ENCODE results near the gene CIZ1. TPM values are rescaled to one million over a fixed set of nuclear protein-coding genes. Genes with fewer than 3 reads are reported as not detected.
A peak's percentile ranks its signal among the peaks of the same experiment; 100 is the strongest.

The CIZ1 gene
- total and polyA plus RNA-seq, 2 of the 13 experiments (the other 11 are each of a cell fraction or from before 2014, with no cell fraction given), result 30.6 to 50.3 TPM

GRCh38 chr9:128142596-128142995, 48.8 kb downstream of the CIZ1 start (continued):
- TF ChIP-seq NFAT5 (CRISPR knock-in tag; IDR thresholded peaks at IDR 0.05) (no peak), RBAK (CRISPR knock-in tag; IDR thresholded peaks at IDR 0.05) (no peak)

GRCh38 chr9:128142061-128142460, 49.3 kb downstream of the CIZ1 start:
- H2AFZ ChIP-seq (ENCODE audit: low read length), result peak overlapping the region; percentile 23
- H4K20me1 ChIP-seq (ENCODE audit: insufficient read depth, low read length), result no peaks in the 10 kb centered on the region
- H3K36me3 ChIP-seq (replicated peaks in 1 of 2; ENCODE audit: control insufficient read depth in 1 of 2, insufficient read depth in 2 of 2, low read length in 2 of 2), result no peaks in the 10 kb centered on the region
- H3K9me3 ChIP-seq (ENCODE audit: low read length), result no peaks in the 10 kb centered on the region
- ATAC-seq (peak; percentile 48), FAIRE-seq (peak; percentile 26), DNase-seq (ENCODE audit: low spot score) (no peak)
- H3K27ac ChIP-seq (ENCODE audit: extremely low read length, insufficient read depth, low read length), result no peak overlapping the region
- TF ChIP-seq, protein P1, sequence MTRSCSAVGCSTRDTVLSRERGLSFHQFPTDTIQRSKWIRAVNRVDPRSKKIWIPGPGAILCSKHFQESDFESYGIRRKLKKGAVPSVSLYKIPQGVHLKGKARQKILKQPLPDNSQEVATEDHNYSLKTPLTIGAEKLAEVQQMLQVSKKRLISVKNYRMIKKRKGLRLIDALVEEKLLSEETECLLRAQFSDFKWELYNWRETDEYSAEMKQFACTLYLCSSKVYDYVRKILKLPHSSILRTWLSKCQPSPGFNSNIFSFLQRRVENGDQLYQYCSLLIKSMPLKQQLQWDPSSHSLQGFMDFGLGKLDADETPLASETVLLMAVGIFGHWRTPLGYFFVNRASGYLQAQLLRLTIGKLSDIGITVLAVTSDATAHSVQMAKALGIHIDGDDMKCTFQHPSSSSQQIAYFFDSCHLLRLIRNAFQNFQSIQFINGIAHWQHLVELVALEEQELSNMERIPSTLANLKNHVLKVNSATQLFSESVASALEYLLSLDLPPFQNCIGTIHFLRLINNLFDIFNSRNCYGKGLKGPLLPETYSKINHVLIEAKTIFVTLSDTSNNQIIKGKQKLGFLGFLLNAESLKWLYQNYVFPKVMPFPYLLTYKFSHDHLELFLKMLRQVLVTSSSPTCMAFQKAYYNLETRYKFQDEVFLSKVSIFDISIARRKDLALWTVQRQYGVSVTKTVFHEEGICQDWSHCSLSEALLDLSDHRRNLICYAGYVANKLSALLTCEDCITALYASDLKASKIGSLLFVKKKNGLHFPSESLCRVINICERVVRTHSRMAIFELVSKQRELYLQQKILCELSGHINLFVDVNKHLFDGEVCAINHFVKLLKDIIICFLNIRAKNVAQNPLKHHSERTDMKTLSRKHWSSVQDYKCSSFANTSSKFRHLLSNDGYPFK (CRISPR knock-in tag; IDR thresholded peaks at IDR 0.05; ENCODE audit: borderline replicate concordance), result peak; percentile 61; the same call in 1 of the 2 replicates
- TF ChIP-seq, protein P2, sequence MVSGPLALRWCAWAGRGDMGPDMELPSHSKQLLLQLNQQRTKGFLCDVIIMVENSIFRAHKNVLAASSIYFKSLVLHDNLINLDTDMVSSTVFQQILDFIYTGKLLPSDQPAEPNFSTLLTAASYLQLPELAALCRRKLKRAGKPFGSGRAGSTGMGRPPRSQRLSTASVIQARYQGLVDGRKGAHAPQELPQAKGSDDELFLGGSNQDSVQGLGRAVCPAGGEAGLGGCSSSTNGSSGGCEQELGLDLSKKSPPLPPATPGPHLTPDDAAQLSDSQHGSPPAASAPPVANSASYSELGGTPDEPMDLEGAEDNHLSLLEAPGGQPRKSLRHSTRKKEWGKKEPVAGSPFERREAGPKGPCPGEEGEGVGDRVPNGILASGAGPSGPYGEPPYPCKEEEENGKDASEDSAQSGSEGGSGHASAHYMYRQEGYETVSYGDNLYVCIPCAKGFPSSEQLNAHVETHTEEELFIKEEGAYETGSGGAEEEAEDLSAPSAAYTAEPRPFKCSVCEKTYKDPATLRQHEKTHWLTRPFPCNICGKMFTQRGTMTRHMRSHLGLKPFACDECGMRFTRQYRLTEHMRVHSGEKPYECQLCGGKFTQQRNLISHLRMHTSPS (CRISPR knock-in tag; IDR thresholded peaks at IDR 0.05; ENCODE audit: low read depth), result no peak
- TF ChIP-seq, protein P3, sequence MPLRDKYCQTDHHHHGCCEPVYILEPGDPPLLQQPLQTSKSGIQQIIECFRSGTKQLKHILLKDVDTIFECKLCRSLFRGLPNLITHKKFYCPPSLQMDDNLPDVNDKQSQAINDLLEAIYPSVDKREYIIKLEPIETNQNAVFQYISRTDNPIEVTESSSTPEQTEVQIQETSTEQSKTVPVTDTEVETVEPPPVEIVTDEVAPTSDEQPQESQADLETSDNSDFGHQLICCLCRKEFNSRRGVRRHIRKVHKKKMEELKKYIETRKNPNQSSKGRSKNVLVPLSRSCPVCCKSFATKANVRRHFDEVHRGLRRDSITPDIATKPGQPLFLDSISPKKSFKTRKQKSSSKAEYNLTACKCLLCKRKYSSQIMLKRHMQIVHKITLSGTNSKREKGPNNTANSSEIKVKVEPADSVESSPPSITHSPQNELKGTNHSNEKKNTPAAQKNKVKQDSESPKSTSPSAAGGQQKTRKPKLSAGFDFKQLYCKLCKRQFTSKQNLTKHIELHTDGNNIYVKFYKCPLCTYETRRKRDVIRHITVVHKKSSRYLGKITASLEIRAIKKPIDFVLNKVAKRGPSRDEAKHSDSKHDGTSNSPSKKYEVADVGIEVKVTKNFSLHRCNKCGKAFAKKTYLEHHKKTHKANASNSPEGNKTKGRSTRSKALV (CRISPR knock-in tag; IDR thresholded peaks at IDR 0.05), result no peak
- peak; percentile 65; the same call in 1 of the 2 replicates for TF ChIP-seq ZNF263 (CRISPR knock-in tag; IDR thresholded peaks at IDR 0.05)
- TF ChIP-seq HOXA3 (CRISPR knock-in tag; IDR thresholded peaks at IDR 0.05), result peak; percentile 21; the same call in 1 of the 2 replicates
- peak; percentile 25; the same call in 1 of the 2 replicates for TF ChIP-seq SAP130 (CRISPR knock-in tag; IDR thresholded peaks at IDR 0.05; ENCODE audit: low read depth)
- 0 out of 2 replicates have a peak, but pooled peaks have one; percentile 20 for TF ChIP-seq ZFX (CRISPR knock-in tag; IDR thresholded peaks at IDR 0.05; ENCODE audit: low read depth)
- peak; percentile 39 for TF ChIP-seq GABPA (IDR thresholded peaks at IDR 0.05; ENCODE audit: low read depth, low read length)
- peak; percentile 71 for TF ChIP-seq GABPA (CRISPR knock-in tag; IDR thresholded peaks at IDR 0.05; ENCODE audit: low read depth)
- no peaks in the 10 kb centered on the region for H3K79me2 ChIP-seq (ENCODE audit: insufficient read depth, low read length)
- peaks cover 54% of the 10 kb centered on the region for H3K4me1 ChIP-seq (ENCODE audit: insufficient read depth, low read length)
- no peak overlapping the region for H3K9ac ChIP-seq (ENCODE audit: insufficient read depth, low read depth, low read length)
- in situ Hi-C loops (cut with HindIII; ENCODE audit: extremely low pct_ligation_motif_present, low pct_unique_long_range_greater_than_20kb) (no loop called here), intact Hi-C loops (cut with micrococcal nuclease; ENCODE audit: unreplicated experiment) (no loop called here)
- H3K4me2 ChIP-seq (ENCODE audit: low read depth, low read length), result peak overlapping the region; percentile 39; the same call in 1 of the 2 replicates
- ChIA-PET POLR2A (interaction anchor here (1.1 to 2.2 kb wide), 2 partner anchors 10 to 18 kb away, joined by 3 to 7 read pairs; partner anchors contain the start of gene BBLN), CTCF (ENCODE audit: low intra/inter-chr PET ratio, low total read pairs) (no interaction called here)
- H3K4me3 ChIP-seq (replicated peaks in 1 of 3; ENCODE audit: insufficient read depth in 1 of 3, low read depth in 2 of 3, low read length in 3 of 3), result no peak overlapping the region
- peaks cover 0 to 25% of the 10 kb centered on the region in 2 experiments; a peak in 3 of 5 replicates for H3K27me3 ChIP-seq (ENCODE audit: control insufficient read depth in 1 of 2, insufficient read depth in 2 of 2, low read length in 2 of 2)
- 50% methylated on average over 4 of the region's 4 CpGs for WGBS (ENCODE audit: low lambda C conversion rate)
- BruUV-seq (replicated peaks), result no TSS peak

All from HepG2 (cell line).